Suprapubic skin (tissue), 4 donors: ENCODE data around the gene SCIN. TPM values are rescaled to one million over a fixed set of nuclear protein-coding genes. Genes with fewer than 3 reads are reported as not detected.
A peak's percentile ranks its signal among the peaks of the same experiment; 100 is the strongest.

Experiments
- DNase-seq, 2 donors: peaks; one replicate each; pipeline ENCODE4 v3.0.0-alpha.2; 2019; ENCODE audit warnings: low spot score in 2 of 2
- H3K27ac ChIP-seq: fragments of 200-600 bp; sonication (generic); one replicate; pipeline ENCODE4 v1.5.1; 2019
- H3K27me3 ChIP-seq: fragments of 200-600 bp; sonication (generic); one replicate; pipeline ENCODE4 v1.5.1; 2019
- H3K36me3 ChIP-seq: fragments of 200-600 bp; sonication (generic); one replicate; pipeline ENCODE4 v1.5.1; 2019
- H3K4me1 ChIP-seq: fragments of 200-600 bp; sonication (generic); one replicate; pipeline ENCODE4 v1.5.1; 2019
- H3K4me3 ChIP-seq: fragments of 200-600 bp; sonication (generic); one replicate; pipeline ENCODE4 v1.5.1; 2019; ENCODE audit warnings: mild to moderate bottlenecking
- H3K9me3 ChIP-seq: fragments of 200-600 bp; sonication (generic); one replicate; pipeline ENCODE4 v1.5.1; 2019
- CTCF ChIP-seq, 2 donors: fragments of 200-600 bp in 1 of 2; fragments of 450-650 bp in 1 of 2; sonication (generic) in 1 of 2; IDR thresholded peaks; one replicate each; pipeline ENCODE4 v1.5.1; 2016 to 2019; ENCODE audit warnings: antibody characterized with exemption in 2 of 2, mild to moderate bottlenecking in 1 of 2, moderate library complexity in 1 of 2
- EP300 ChIP-seq: sonication (generic); formaldehyde crosslinking; IDR thresholded peaks from one replicate; pipeline ENCODE4 v1.6.1; 2017; ENCODE audit warnings: antibody characterized with exemption
- POLR2A ChIP-seq, 2 donors: fragments of 450-650 bp; IDR thresholded peaks; one replicate each; pipeline ENCODE4 v1.6.1; 2017; ENCODE audit warnings: antibody characterized with exemption in 2 of 2, mild to moderate bottlenecking in 2 of 2, moderate library complexity in 2 of 2
- POLR2AphosphoS5 ChIP-seq, 3 donors: sonication (generic); formaldehyde crosslinking; IDR thresholded peaks; one replicate each; pipeline ENCODE4 v1.6.1; 2017; ENCODE audit warnings: antibody characterized with exemption in 3 of 3
- WGBS: methylation state at CpG from one replicate; pipeline ENCODE4 v1.1.5; 2018; 5-methylcytosine and 5-hydroxymethylcytosine counted together
- total RNA-seq, 4 donors: library from RNA; depleted of rRNA; stranded (reverse); fragments of >200 nt; gene quantifications; one replicate each; pipeline ENCODE4 v1.1.0, GENCODE V29; 2016

Gene SCIN
- total RNA-seq, 4 donors from 2014 or later, result 3.1 to 4.9 (median 3.8) TPM

DNA sequence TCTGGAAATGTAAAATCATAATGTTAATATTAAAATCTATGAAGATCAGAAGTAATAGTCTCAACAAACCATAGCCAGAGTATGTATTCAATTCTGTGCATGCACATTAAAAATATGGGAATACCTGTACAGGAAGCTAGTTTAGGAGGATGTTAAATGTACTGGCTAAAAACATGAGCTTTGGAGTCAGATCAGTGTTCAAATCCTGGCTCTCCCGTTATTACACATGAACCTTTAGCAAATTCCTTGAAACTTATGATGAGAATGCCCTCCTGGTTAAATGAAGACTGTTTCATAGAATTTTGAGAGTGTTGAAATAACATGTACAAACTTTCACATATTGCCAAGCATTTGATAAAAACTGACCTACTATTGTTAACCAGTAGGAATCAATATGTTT is 121.5 kb downstream of the SCIN start:
- Histone ChIP-seq H3K27me3 (no peaks in the 10 kb centered on the region), H3K9me3 (no peaks in the 10 kb centered on the region), H3K27ac (no peak overlapping the region), H3K36me3 (no peaks in the 10 kb centered on the region), H3K4me1 (peaks cover 50% of the 10 kb centered on the region), H3K4me3 (peak overlapping the region; percentile 83)
- TF ChIP-seq EP300, result no peak
- no peak for DNase-seq
- WGBS, result 82% methylated on average over 1 of the region's 1 CpG

DNA sequence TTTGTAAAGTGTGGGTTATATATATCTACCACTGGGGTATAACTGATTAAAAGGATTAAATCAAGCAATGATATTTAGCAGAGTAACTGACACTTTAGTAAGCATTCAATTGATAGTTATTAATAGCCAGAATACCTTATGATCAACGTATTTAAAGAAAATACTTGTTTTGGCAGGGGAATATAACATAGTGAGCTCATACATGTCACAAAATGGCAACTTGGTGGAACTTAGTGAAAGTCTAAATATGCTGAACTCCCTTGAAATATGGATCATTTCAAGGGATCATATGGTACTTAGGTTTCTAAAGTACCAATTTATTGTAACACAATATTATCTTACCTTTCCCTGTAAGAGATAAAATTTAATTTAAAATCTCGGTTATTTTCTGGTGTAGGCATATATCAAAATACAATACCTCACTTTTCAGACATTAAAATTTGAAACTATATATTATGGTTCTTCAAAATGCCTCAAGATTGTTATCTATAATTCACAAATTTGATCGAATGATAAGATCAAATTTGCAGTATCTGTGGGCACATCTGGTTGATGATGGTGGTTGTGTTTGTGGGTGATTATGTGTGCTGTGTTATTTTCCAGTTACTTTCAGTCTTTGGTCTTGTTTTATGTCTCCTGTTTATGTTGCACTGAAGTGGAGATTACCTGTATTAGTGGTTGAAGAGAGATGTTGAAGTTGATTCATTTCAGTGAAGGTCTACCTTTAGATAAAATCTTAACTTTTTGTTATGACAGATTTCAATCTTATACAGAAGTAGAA is 122.1 kb downstream of the SCIN start:
- Histone ChIP-seq H3K36me3 (no peaks in the 10 kb centered on the region), H3K9me3 (no peaks in the 10 kb centered on the region), H3K4me3 (peak overlapping the region; percentile 83), H3K27ac (no peak overlapping the region), H3K4me1 (peaks cover 50% of the 10 kb centered on the region), H3K27me3 (no peaks in the 10 kb centered on the region)
- TF ChIP-seq CTCF (IDR thresholded peaks at IDR 0.05) (no peak), POLR2A (IDR thresholded peaks at IDR 0.05) (no peak), EP300 (no peak), POLR2AphosphoS5 (IDR thresholded peaks at IDR 0.05) (no peak)
- no peak for DNase-seq
- WGBS, result 56% methylated on average over 3 of the region's 3 CpGs

DNA sequence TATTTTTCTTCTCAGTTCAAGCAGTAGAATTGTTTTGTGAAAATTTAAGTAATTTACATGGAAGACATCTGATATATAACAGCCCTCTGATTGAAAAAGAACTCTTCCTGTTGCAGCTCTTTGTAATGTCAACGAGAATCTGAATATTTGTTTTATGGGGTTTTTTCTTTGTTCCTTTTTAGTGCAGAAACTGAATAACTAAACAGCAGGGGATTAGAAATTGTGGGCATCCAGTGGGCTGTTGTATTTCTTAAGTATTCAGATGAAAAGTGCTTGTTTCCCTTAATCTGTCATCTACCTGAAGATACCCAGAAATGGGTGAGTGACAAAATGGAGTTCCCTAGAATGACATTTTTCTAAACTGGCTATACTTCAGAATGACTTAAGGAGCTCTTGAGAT is 124.3 kb downstream of the SCIN start:
- Histone ChIP-seq H3K36me3 (no peaks in the 10 kb centered on the region), H3K27me3 (no peaks in the 10 kb centered on the region), H3K9me3 (no peaks in the 10 kb centered on the region), H3K4me3 (no peak overlapping the region), H3K4me1 (peaks cover 48% of the 10 kb centered on the region), H3K27ac (peak overlapping the region; percentile 29)
- TF ChIP-seq POLR2A (IDR thresholded peaks at IDR 0.05), result no peak
- no peak for TF ChIP-seq CTCF (IDR thresholded peaks at IDR 0.05)
- no peak for TF ChIP-seq EP300
- TF ChIP-seq POLR2AphosphoS5 (IDR thresholded peaks at IDR 0.05), result no peak
- DNase-seq, result no peak
- 30% methylated on average over 1 of the region's 1 CpG for WGBS

GRCh38 chr7:12695965-12696364 is 125.4 kb downstream of the SCIN start:
- H3K36me3 ChIP-seq, result no peaks in the 10 kb centered on the region
- 43% methylated on average over 1 of the region's 1 CpG for WGBS
- H3K4me3 ChIP-seq, result no peak overlapping the region
- H3K9me3 ChIP-seq, result no peaks in the 10 kb centered on the region
- TF ChIP-seq CTCF (IDR thresholded peaks at IDR 0.05) (no peak), POLR2A (IDR thresholded peaks at IDR 0.05) (no peak), POLR2AphosphoS5 (IDR thresholded peaks at IDR 0.05) (no peak), EP300 (no peak)
- H3K27me3 ChIP-seq, result no peaks in the 10 kb centered on the region
- peaks cover 40% of the 10 kb centered on the region for H3K4me1 ChIP-seq
- no peak for DNase-seq
- peak overlapping the region; percentile 43 for H3K27ac ChIP-seq

- Histone ChIP-seq H3K9me3 (peaks cover 3% of the 10 kb centered on the region), H3K27me3 (no peaks in the 10 kb centered on the region), H3K4me3 (no peak overlapping the region), H3K36me3 (no peaks in the 10 kb centered on the region), H3K27ac (no peak overlapping the region), H3K4me1 (peaks cover 18% of the 10 kb centered on the region)
- DNase-seq, result no peak
- TF ChIP-seq CTCF (IDR thresholded peaks at IDR 0.05) (no peak), EP300 (no peak), POLR2A (IDR thresholded peaks at IDR 0.05) (no peak), POLR2AphosphoS5 (IDR thresholded peaks at IDR 0.05) (no peak)
- WGBS, result 95% methylated on average over 10 of the region's 10 CpGs
Observed at GRCh38 chr7:12699299-12699698, 128.8 kb downstream of the SCIN start.
